Endothelial cell of umbilical vein (primary cell): Measurements from ENCODE around the gene DPP10.

Experiments
- CTCF ChIP-seq, 2 donors: IDR thresholded peaks; 1 replicate in 1 of 2; 2 replicates in 1 of 2; pipeline ENCODE4 v1.5.1; 2011; ENCODE audit warnings: low read length in 2 of 2, mild to moderate bottlenecking in 2 of 2, moderate library complexity in 2 of 2, control low read depth in 1 of 2, inconsistent platforms in 1 of 2, low read depth in 1 of 2; ENCODE audit not compliant: insufficient read depth in 1 of 2; ENCODE audit errors: extremely low read depth in 1 of 2
- EZH2 ChIP-seq: IDR thresholded peaks from 2 replicates; pipeline ENCODE4 v1.6.1; 2012; ENCODE audit warnings: borderline replicate concordance, low read depth, mild to moderate bottlenecking, moderate library complexity, low read length, inconsistent platforms; ENCODE audit not compliant: severe bottlenecking
- FOS ChIP-seq: IDR thresholded peaks from 2 replicates; pipeline ENCODE4 v1.6.1; 2011; ENCODE audit warnings: mild to moderate bottlenecking, low read length, moderate library complexity, borderline replicate concordance; ENCODE audit not compliant: insufficient read depth
- GATA2 ChIP-seq: IDR thresholded peaks from 2 replicates; pipeline ENCODE4 v1.7.0; 2011; ENCODE audit warnings: low read depth, mild to moderate bottlenecking, moderate library complexity, mixed read lengths, low read length; ENCODE audit not compliant: insufficient read length, insufficient read depth
- JUN ChIP-seq: IDR thresholded peaks from 2 replicates; pipeline ENCODE4 v1.6.1; 2011; ENCODE audit warnings: borderline replicate concordance, low read depth; ENCODE audit not compliant: insufficient read length, insufficient read depth
- MYC ChIP-seq: IDR thresholded peaks from one replicate; pipeline ENCODE4 v1.6.1; 2011; ENCODE audit warnings: mild to moderate bottlenecking, low read depth, low read length
- POLR2A ChIP-seq: IDR thresholded peaks from 2 replicates; pipeline ENCODE4 v1.6.1; 2012; ENCODE audit warnings: low read depth, mild to moderate bottlenecking, control low read depth, low read length
- POLR2AphosphoS5 ChIP-seq: IDR thresholded peaks from 2 replicates; pipeline ENCODE4 v1.6.1; 2012; ENCODE audit warnings: low read depth, mild to moderate bottlenecking, control low read depth, low read length, moderate library complexity; ENCODE audit not compliant: insufficient read depth
- TF ChIP-seq, protein P1 (sequence below): IDR thresholded peaks from 2 replicates; pipeline ENCODE4 v1.6.1; 2011; ENCODE audit not compliant: insufficient read depth, insufficient read length

DNA sequence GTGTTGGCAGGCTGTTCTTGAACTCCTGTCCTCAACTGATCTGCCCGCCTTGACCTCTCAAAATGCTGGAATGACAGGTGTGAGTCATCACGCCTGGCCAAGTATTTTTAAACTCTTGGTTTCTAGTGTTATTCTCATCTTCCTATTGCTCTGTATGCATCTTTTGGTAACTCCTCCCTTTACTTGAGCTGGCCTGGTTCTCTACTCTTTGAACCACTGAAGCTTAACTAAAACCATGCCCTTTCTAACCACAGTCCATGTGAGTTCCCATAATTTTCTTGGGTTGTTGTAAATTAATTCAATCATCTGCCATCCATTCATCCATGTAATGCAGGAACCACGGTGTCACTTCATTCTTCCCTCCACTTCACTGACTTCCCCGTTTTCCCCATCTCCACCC is 1131.3 kb downstream of the DPP10 start:
- no peak for TF ChIP-seq CTCF (IDR thresholded peaks at IDR 0.05; ENCODE audit: extremely low read depth in 1 of 2, insufficient read depth in 1 of 2, low read depth in 1 of 2, low read length in 2 of 2)
- TF ChIP-seq POLR2A = no peak
- TF ChIP-seq GATA2 = no peak
- TF ChIP-seq, protein P1, sequence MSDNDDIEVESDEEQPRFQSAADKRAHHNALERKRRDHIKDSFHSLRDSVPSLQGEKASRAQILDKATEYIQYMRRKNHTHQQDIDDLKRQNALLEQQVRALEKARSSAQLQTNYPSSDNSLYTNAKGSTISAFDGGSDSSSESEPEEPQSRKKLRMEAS = no peak
- TF ChIP-seq POLR2AphosphoS5 = no peak
- TF ChIP-seq EZH2 = no peak
- no peak for TF ChIP-seq FOS
- no peak for TF ChIP-seq MYC
- no peak for TF ChIP-seq JUN
